ENCODE results near the gene CCBE1.

Gene CCBE1

DNA sequence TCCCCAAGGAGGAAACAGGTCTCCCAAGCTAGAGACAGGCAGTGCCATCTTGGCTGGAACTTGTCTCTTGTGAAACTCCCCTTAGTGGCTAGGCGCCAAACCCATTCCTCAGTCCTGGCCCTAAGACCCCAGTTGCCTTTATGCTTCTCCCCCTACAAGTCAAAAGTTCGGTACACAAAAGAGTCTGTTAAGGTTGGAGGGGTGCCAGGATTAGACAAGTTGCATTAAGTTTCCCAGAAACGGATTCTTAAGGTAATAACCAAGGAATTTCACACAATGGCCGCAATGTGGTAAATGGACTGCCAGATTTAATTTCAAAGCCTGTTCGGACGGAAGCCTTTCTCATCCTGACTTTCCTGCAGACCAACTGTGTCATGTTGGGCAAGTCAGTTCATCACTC is 80.7 kb downstream of the CCBE1 start:
- ChIA-PET POLR2A (no interaction called here), CTCF (interaction anchor here (1.3 to 2.6 kb wide), 2 partner anchors 12 to 14 kb away, joined by 3 to 16 read pairs; no protein-coding TSS in a partner anchor)
- TF ChIP-seq, protein P1, sequence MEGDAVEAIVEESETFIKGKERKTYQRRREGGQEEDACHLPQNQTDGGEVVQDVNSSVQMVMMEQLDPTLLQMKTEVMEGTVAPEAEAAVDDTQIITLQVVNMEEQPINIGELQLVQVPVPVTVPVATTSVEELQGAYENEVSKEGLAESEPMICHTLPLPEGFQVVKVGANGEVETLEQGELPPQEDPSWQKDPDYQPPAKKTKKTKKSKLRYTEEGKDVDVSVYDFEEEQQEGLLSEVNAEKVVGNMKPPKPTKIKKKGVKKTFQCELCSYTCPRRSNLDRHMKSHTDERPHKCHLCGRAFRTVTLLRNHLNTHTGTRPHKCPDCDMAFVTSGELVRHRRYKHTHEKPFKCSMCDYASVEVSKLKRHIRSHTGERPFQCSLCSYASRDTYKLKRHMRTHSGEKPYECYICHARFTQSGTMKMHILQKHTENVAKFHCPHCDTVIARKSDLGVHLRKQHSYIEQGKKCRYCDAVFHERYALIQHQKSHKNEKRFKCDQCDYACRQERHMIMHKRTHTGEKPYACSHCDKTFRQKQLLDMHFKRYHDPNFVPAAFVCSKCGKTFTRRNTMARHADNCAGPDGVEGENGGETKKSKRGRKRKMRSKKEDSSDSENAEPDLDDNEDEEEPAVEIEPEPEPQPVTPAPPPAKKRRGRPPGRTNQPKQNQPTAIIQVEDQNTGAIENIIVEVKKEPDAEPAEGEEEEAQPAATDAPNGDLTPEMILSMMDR (IDR thresholded peaks at IDR 0.05; ENCODE audit: control extremely low read depth, extremely low read depth, low read depth, missing control alignments) = no peak

DNA sequence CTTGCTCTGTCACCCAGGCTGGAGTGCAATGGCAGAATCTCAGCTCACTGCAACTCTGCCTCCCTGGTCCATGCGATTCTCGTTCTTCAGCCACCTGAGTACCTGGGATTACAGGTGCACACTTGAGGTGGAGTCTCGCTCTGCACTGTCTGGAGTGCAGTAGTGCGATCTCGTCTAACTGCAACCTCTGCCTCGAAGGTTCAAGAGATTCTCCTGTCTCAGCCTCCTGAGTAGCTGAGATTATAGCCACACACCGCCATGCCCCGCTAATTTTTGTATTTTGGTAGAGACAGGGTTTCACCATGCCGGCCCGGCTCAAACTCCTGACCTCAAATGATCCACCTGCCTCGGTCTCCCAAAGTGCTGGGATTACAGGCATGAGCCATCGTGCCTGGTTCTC is 83.3 kb downstream of the CCBE1 start:
- ChIA-PET CTCF (interaction anchor here (1.3 kb wide), 1 partner anchor 83 kb away, joined by 3 read pairs; the partner anchor contains the start of gene CCBE1), POLR2A (no interaction called here)
- TF ChIP-seq, protein P1 (IDR thresholded peaks at IDR 0.05; ENCODE audit: control extremely low read depth, extremely low read depth, low read depth, missing control alignments) = no peak
- DNase-seq (ENCODE audit: extremely low spot score) = no peak

More for the DNA sequence above, 80.7 kb downstream of the CCBE1 start:
- no peak for DNase-seq (ENCODE audit: extremely low spot score)

DNA sequence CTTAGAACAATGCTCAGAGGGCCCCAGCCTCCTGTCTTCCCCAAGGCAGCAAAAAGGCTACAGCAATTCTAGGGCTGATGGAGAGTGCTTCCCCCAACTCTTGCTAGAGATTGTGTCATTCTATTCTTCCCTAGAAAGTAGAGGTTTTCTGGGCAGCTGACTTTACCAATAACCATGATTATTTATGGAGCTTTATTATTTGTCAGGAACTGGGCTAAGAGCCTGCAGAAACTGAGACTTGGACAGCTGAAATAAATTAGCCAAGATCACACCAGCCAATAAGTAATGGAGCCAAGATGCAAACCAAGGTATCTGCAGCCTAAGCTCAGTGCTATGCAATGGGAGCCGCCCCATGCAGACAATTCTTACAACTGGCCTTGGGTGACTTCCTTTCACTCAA is 84.8 kb downstream of the CCBE1 start:
- TF ChIP-seq, protein P1 (IDR thresholded peaks at IDR 0.05; ENCODE audit: control extremely low read depth, extremely low read depth, low read depth, missing control alignments) = no peak
- CTCF ChIA-PET = no interaction called here
- DNase-seq (ENCODE audit: extremely low spot score) = no peak
- POLR2A ChIA-PET = no interaction called here

GRCh38 chr18:59610546-59611140 is 86.6 kb downstream of the CCBE1 start:
- CTCF ChIA-PET = interaction anchor here (1.1 to 1.3 kb wide), 3 partner anchors 9 to 21 kb away, joined by 4 to 5 read pairs (median 5); no protein-coding TSS in a partner anchor
- no peak for DNase-seq (ENCODE audit: extremely low spot score)

DNA sequence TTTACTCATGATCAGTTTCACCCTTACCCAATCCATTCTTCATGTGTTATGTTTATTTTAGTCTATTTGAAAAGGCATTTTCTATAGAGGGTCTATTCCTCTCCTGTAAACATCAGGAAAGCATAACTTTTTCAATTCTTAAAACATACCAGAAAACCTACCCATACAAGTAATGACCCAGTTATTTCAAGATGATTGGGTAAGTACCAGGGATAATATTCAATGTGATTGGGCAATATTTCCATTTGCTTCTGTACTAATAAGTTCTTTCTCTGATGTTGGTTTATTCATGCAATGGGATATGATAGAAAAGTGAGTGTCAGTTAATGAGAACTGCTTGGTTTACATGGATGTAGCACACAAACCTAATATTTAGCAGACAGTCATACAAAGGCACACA is 87.6 kb downstream of the CCBE1 start:
- ChIA-PET POLR2A (no interaction called here), CTCF (interaction anchor here (1.1 kb wide), 1 partner anchor 10 kb away, joined by 4 read pairs; no protein-coding TSS in a partner anchor)
- TF ChIP-seq, protein P1 (IDR thresholded peaks at IDR 0.05; ENCODE audit: control extremely low read depth, extremely low read depth, low read depth, missing control alignments) = no peak
- no peak for DNase-seq (ENCODE audit: extremely low spot score)

More at GRCh38 chr18:59610546-59611140, 86.6 kb downstream of the CCBE1 start:
- TF ChIP-seq, protein P1 (IDR thresholded peaks at IDR 0.05; ENCODE audit: control extremely low read depth, extremely low read depth, low read depth, missing control alignments) = no peak
- POLR2A ChIA-PET = no interaction called here

DNA sequence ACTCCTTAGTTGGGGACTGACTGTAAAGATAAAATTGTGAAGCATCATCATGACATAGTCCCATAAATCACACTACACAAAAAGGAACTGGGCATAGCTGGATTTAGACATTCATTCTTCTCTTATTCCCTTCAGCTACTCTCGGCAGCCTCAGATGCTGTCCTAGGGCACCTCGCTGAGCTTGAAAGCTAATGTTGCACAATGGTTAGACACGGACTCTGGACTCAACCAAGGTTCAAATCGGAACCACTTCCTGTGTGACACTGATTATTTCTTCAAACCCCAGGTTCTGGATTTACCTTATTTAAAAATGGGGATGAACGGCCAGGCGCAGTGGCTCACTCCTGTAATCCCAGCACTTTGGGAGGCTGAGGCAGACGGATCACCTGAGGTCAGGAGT is 89.8 kb downstream of the CCBE1 start:
- CTCF ChIA-PET = interaction anchor here (1.7 kb wide), 2 partner anchors 9 to 25 kb away, joined by 4 to 5 read pairs; no protein-coding TSS in a partner anchor

More for the DNA sequence above, 89.8 kb downstream of the CCBE1 start:
- TF ChIP-seq, protein P1 (IDR thresholded peaks at IDR 0.05; ENCODE audit: control extremely low read depth, extremely low read depth, low read depth, missing control alignments) = no peak
- no peak for DNase-seq (ENCODE audit: extremely low spot score)
- POLR2A ChIA-PET = no interaction called here

All from GM10248 (cell line).